NCI-H146 treated with DMSO at 0.1 percent for 48 hours (cell line): ENCODE measurements around the gene SDC3.
"Not testable (repeated sequence)": the region's sequence is repeated elsewhere in the genome, so short reads cannot be mapped to it uniquely, and the experiment has no call there.

Experiments
- DNase-seq: peaks from one replicate; lab custom pipeline; 2025; ENCODE audit not compliant: unreplicated experiment; lab: John Stamatoyannopoulos, UW

Gene SDC3

DNA sequence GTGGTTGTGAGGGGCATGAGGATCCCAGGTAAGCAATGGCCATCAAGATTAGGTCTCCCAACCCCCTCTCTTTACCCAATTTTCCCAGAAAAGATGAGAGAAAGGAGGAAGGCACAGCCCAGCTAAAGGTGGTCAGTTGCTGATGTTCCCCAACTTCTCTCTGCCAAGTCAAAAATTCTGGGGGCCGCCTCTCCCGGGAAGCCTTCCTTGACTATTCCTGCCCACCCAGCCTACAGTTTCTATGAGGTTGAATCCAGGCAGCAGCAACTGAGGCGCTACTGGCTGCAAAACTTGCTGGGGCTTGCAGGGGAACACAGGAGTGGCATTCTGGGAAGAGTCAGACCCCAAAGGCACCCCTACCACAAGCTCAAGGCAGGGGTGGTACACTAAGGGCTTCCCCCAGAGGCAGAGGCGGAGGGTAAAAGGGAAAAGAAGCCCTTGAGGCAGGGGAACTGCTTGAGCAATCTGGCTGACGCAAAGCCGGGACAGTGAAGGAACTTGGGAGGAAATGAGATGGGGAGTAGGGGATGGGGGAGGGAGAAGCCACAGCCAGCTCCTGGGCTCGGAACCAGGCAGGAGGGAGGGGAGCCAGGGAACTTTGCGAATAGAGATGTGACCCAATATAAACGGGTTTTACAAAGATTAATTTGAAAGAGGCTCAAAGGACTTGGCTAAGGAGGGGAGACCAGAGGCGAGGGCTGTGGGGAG is 31.2 kb downstream of the SDC3 start:
- no peak for DNase-seq

- no peak for DNase-seq
These were observed 31.9 kb downstream of the SDC3 start for GRCh38 chr1:30876451-30877204.

GRCh38 chr1:30875916-30876315 is 32.6 kb downstream of the SDC3 start:
- DNase-seq = no peak

DNA sequence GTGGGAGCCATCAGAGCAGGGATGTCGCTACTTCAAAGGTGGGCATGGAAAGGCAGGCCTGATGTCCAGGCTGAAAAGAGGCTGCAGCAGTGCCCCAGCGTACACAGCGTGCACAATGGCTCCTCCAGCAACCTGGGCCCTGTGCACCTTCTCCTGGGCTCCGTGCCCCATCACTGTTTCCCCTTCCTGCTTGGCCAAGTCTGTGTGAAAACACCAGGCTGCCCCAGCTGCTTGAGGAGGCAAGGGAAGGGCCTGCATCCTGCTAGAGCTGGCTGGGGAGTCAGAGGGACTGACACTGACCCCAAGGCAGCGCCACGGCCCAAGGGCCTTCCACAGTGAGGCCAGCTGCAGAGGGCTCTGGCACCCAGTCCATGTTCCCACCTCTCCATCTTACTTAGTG is 33.4 kb downstream of the SDC3 start:
- no peak for DNase-seq

DNA sequence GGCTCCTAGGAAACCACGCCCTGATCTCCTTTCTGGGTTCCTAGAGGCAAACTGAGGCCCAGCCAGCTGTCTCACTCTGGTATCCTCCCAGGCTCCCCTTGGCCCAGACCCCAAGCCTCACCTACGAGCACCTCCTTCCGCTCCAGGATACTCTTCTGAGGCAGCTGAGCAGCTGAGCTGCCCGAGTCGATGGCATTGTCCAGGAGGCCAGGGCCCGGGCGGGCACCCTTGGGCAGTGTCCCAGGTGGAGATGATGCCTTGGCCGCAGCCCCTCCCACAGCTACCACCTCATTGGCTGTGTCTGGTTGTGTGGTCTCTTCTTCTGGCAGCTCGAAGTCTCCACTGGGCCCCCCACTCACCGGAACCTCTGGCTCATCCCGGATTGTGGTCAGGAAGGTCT is 34.4 kb downstream of the SDC3 start:
- DNase-seq = no peak

GRCh38 chr1:30872948-30873263 is 35.7 kb downstream of the SDC3 start:
- no peak for DNase-seq

- DNase-seq = no peak
These were observed 36.3 kb downstream of the SDC3 start for GRCh38 chr1:30872033-30872947.

DNA sequence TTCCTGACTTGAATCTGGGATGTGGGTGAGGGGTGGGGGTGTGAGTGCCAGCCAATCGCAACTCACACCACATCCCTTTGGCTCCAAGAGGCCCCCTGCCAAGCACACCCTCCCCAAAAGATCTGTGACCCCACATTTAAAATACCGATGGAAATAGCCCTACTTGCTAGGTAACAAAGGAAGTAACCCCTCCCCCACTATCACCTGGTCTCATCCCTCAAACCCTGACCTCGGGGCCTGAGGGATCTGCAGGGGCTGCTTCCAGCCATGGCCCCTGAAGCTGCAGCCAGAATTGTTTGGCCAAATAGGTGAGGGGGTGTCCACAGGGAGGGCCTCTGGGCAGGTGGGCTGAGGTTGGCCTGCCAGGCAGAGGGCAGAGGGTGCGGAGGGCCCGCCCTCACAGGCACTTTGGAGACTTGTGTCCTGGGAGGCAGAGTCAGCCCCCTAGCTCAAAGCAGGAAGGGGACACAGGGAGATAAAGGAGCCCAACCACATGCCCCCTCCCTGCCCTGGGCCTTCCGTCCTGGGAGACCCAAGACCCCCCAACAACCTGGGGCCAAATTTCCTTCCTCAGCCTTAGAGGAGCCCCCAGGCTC is 37.2 kb downstream of the SDC3 start:
- no peak for DNase-seq

DNA sequence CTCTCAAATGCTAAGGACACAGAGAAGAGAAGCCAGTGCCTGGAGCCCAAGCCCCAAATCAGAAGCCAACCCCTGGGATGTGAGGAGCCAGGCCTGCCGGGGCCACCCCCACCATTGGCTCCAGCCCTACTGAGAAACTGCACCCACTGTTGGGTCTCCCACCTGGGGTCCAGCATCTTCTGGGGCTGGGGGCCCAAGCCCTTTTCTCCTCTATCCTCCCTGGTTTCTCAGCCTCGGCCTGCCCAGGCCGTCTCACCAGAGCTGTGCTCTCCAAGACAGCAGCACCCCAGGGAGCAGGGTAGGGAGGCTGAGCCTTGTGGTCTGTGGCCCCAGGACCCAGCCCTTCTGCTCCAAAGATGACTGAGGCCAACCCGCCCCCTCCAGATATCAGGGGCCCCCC is 37.9 kb downstream of the SDC3 start:
- no peak for DNase-seq

GRCh38 chr1:30870035-30870434 is 38.5 kb downstream of the SDC3 start:
- DNase-seq = no peak

DNA sequence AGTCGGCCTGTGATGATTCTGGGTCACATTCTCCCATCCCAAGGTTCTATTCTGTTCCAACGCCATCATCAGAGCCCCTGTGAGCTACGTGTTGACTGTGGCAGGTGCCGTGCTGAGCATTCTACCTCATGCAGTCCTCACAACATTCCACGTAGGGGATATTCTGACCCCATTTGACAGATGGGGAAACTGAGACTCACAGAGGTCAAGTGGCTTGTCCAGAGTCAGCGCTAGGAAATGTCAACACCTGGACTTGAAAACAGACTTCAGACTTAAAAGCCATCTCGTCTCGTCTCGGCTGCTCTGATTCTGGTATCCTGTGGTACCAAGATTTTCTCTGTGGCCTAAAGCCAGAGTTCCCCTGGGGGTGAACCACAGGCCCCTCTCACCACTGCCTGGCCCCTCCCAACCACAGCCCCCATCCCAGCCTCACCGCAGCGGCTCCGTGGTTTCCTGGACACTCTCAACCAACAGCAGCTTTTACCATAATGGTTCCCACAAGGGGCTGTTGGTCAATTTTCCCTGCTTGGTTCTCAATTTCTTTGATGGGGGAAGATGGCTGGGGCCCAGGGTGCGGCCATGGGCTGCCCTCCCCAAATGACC is 39.6 kb downstream of the SDC3 start:
- no peak for DNase-seq

DNA sequence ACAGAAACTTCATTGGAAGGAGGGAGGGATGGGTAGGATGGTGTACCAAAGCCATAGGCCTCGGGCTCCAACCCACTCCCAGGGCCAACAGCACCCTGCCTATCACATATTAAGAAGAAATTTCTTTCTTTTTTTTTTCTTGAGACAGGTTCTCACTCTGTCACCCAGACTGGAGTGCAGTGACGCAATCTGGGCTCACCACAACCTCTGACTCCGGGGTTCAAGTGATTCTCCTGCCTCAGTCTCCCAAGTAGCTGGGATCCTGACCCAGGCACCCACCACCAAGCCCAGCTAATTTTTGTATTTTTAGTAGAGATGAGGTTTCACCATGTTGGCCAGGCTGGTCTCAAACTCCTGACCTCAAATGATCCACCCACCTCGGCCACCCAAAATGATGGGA is 40.5 kb downstream of the SDC3 start:
- not testable (repeated sequence) for DNase-seq

DNA sequence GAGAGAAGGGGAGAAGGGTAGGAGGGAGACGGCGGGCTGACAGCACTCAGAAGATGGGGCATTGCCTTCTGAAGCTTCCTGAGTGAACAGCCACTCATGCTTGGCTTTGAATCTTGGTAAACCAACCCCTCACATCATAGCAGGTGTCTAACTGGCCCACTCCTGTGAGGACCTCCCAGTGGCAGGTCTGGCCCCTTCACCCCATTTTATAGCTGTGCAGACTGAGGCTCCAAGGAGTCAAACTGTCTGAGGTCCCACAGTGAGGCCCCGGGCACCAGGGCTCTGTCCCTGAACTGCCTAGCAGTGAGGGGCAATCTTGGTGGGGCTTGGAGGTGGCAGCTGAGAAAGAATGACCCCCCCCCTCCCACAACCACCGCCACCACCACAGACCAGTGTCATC is 41.0 kb downstream of the SDC3 start:
- DNase-seq = no peak

DNA sequence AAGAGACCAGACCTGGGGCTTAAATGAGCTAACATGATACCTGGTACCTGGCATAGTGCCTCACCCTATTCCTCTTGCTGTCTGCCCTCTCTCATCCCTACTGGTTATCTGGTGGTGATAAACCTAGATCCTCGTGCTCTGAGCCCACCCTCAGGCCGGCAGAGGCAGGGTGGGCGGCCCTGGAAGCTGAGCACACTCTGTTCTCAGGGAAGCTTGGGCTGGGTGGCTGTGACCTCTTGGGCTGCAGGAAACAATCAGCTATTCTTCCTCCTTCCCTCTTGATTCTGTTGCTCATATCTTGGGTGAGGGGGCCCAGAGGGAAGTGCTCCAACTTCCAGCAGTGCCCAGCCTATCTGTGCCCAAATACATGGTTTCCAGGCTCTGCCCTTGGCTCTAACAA is 42.0 kb downstream of the SDC3 start:
- no peak for DNase-seq

DNA sequence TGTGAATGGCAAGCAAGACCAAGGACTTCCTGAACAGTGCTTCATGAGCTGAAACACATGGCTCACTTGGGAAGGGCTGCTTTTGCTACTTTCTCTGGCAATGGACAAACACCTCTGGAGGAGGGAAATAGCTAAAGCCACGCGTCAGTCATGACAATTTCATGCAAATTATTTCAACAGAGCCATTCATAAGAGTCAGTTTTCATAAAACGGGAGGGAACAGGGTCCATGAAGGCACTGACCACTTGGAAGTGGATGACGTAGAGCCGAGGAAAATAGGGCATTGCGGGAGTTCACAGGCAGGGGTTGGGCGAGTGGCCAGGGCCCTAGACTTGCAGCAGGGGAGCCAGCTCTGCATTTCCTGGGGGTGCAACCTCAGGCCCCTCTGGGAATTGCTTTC is 43.9 kb downstream of the SDC3 start:
- no peak for DNase-seq

DNA sequence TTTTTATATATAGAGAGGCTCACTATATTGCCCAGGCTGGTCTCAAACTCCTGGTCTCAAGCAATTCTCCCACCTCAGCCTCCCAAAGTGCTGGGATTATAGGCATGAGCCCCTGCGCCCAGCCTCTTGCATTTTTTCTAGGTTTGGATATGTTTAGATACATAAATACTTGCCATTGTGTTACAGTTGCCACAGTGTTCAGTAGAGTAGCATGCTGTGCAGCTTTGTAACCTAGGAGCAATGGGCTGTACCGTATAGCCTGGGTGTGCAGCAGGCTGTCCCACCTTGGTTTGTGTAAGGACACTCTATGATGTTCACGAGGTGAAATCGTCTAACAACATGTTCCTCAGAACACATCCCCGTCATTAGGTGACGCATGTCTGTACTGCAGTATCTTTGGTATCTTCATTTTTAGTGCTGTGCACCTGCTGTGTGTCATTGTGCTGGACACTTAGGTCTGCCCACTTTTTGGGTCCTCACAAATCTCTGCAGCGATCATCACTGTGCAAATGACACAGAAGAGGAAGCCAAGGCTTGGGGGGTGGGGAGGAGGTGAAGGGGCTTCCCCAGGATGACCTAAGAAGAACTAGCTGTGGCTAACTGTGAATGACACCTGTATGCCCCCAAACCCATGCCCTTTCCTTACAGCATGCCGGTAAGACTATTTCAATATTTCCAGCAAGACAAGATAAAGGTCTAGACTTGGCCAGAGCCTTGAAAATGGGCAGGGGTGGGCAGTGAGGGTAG is 44.5 kb downstream of the SDC3 start:
- no peak for DNase-seq

DNA sequence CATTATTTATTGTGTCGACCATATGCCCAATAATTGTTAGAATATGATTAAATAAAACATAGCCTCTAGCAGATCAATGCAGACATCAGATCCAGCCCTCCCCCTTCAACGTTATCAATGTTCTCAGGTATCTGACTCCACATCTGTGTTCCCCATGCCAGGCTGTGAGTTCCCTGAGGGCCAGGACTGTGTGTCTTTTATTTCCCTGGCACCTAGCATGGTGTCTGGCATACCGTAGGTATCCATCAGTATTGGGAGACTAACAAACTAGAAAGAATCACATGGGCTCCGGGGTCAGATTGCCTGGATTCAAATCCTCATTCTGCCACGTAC is 48.3 kb downstream of the SDC3 start:
- no peak for DNase-seq

DNA sequence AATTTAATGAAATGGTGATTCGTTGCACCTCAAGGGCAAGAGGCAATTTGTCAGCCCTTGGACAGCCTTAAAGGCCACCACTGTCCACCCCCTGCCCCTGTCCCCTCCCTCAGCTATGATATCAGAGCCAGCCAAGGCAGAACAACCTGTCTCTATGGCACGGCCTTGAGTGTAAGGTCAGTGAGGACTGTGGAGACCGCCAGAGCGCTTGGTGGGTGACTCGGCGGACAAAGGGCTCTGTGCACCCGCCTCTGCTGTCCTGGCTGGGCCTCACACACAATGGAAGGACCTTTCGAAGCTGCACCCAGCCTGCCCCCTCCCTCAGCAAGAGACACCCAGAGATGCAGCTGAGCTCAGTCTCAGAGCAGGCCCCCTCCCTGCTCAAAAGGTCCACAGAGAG is 50.6 kb downstream of the SDC3 start:
- no peak for DNase-seq

DNA sequence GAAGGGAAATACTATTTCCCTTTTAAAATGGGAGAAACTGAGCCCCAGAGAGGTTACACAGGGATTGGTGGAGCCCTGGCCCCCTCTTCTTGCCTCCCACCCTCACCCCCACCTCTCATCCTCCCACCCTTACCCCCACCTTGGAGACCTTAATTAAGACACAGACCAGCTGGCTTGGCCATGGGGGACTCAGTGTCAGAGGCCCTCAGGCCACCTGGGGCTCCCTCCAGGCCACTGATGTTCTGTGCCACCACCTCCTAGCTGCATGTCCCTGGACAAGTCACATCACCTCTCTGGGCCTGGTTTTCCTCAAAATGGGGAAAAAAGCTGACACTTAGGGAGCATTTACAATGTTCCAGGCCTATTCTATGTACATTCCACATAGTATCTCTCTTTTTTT is 51.5 kb downstream of the SDC3 start:
- DNase-seq = no peak

- peak; percentile 87 for DNase-seq
These were observed 52.2 kb downstream of the SDC3 start for GRCh38 chr1:30856260-30856790.
